GM21619 (cell line): ENCODE results near the gene RNF13.
"Not testable (repeated sequence)": the region's sequence is repeated elsewhere in the genome, so short reads cannot be mapped to it uniquely, and the experiment has no call there.

Source experiments
- ATAC-seq: cut with Tn5 transposase; IDR thresholded peaks from one replicate; pipeline ENCODE4 v1.9.1; 2021; ENCODE audit not compliant: unreplicated experiment

RNF13 gene

GRCh38 chr3:149838491-149838890, 25.5 kb downstream of the RNF13 start:
- not testable (repeated sequence) for ATAC-seq

- not testable (repeated sequence) for ATAC-seq
These were observed 26.5 kb downstream of the RNF13 start for GRCh38 chr3:149839469-149839868.

- no peak for ATAC-seq
These were observed 26.9 kb downstream of the RNF13 start for GRCh38 chr3:149839896-149840295.

GRCh38 chr3:149843502-149843901, 30.5 kb downstream of the RNF13 start:
- ATAC-seq, result no peak

- ATAC-seq, result no peak
These were observed 31.1 kb downstream of the RNF13 start for GRCh38 chr3:149844091-149844490.

- ATAC-seq, result no peak
These were observed 32.7 kb downstream of the RNF13 start for GRCh38 chr3:149845570-149846244.

- no peak for ATAC-seq
These were observed 35.2 kb downstream of the RNF13 start for GRCh38 chr3:149848238-149848637.

GRCh38 chr3:149848688-149849087, 35.7 kb downstream of the RNF13 start:
- no peak for ATAC-seq

- ATAC-seq, result no peak
These were observed 38.0 kb downstream of the RNF13 start for GRCh38 chr3:149850787-149851584.

- ATAC-seq, result no peak
These were observed 45.9 kb downstream of the RNF13 start for GRCh38 chr3:149858911-149859310.

- ATAC-seq, result no peak
These were observed 47.9 kb downstream of the RNF13 start for GRCh38 chr3:149860881-149861280.

GRCh38 chr3:149867563-149867962, 54.5 kb downstream of the RNF13 start:
- no peak for ATAC-seq

GRCh38 chr3:149871855-149872254, 58.8 kb downstream of the RNF13 start:
- ATAC-seq, result no peak

- no peak for ATAC-seq
These were observed 59.6 kb downstream of the RNF13 start for GRCh38 chr3:149872589-149872988.

- no peak for ATAC-seq
These were observed 64.7 kb downstream of the RNF13 start for GRCh38 chr3:149877668-149878067.

GRCh38 chr3:149879872-149880271, 66.9 kb downstream of the RNF13 start:
- ATAC-seq, result peak; percentile 83

GRCh38 chr3:149881879-149882278, 68.9 kb downstream of the RNF13 start:
- no peak for ATAC-seq

GRCh38 chr3:149883134-149883533, 70.1 kb downstream of the RNF13 start:
- ATAC-seq, result no peak

- ATAC-seq, result not testable (repeated sequence)
These were observed 70.8 kb downstream of the RNF13 start for GRCh38 chr3:149883860-149884259.

GRCh38 chr3:149884848-149885247, 71.8 kb downstream of the RNF13 start:
- not testable (repeated sequence) for ATAC-seq

- ATAC-seq, result no peak
These were observed 73.9 kb downstream of the RNF13 start for GRCh38 chr3:149886957-149887356.

- no peak for ATAC-seq
These were observed 78.6 kb downstream of the RNF13 start for GRCh38 chr3:149891621-149892020.
